ENCODE results near the gene SIX2. TPM values are rescaled to one million over a fixed set of nuclear protein-coding genes. Genes with fewer than 3 reads are reported as not detected.

The SIX2 gene
- total and polyA plus RNA-seq, 2 donors (not counting 3 experiments of a cell fraction or from before 2014, with no cell fraction given), result 0.24 to 0.54 TPM

DNA sequence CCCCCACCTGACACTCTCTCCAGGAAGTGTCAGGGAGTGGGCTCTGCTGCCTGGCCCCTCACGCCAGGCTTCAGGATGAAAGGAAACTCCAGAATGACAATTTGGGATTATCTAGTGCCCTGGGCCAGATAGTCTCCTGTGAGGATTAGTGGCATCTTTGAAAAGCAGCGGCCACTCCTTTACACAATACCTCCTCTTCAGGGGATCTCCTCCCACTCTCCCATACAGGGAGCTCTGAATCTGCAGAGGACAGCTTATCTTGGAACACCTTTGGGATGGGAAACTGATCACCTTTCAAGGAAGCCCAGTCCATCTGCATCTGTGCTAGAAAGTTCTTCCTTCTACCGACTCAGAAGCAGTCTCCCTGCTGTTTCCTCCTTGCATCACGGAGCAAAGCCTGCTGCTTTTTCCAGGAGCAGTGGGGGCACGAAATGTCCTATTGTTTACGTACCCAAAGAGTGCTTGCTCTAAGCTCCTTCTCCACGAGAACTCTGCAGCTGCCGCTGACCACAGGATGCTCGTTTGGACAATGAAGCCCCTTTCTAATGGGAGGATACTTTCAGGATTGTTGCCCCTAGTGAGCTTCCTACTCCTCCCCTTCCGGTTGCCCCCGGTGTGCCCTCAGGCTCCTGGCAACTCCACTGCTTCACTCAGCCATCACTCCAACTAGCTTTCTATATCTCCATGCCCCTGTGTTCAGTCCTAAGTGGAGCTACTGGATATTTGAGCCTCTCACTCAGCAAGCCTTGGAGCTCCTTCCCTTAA lies 36.3 kb downstream of the SIX2 start:
- FAIRE-seq (no peak), DNase-seq (ENCODE audit: low read depth, low spot score) (no peak)
- Histone ChIP-seq H3K9ac (replicated peaks; ENCODE audit: extremely low read depth, insufficient read depth, low read length) (no peak overlapping the region), H3K4me2 (ENCODE audit: insufficient read depth, low read length) (no peak overlapping the region), H3K4me3 (replicated peaks in 1 of 3; ENCODE audit: insufficient read depth in 1 of 3, low read depth in 1 of 3, low read length in 3 of 3) (peak overlapping the region in 1 of 3 experiments; percentile 35), H3K9me1 (replicated peaks; ENCODE audit: control insufficient read depth, extremely low read depth, insufficient read depth, low read length) (no peaks in the 10 kb centered on the region), H4K20me1 (replicated peaks; ENCODE audit: control insufficient read depth, extremely low read depth, insufficient read depth, low read length) (no peaks in the 10 kb centered on the region), H3K9me3 (replicated peaks; ENCODE audit: control insufficient read depth, insufficient read depth, low read length) (no peaks in the 10 kb centered on the region), H3K79me2 (ENCODE audit: control insufficient read depth, insufficient read depth, low read length) (no peaks in the 10 kb centered on the region), H3K27ac (ENCODE audit: insufficient read depth, low read depth, low read length) (no peak overlapping the region), H3K4me1 (ENCODE audit: control insufficient read depth, extremely low read depth, insufficient read depth, low read length) (no peaks in the 10 kb centered on the region), H3K27me3 (ENCODE audit: control insufficient read depth in 2 of 2, insufficient read depth in 2 of 2, low read length in 2 of 2) (peaks cover 2 to 11% of the 10 kb centered on the region in 2 experiments), H3K36me3 (ENCODE audit: control insufficient read depth in 2 of 2, extremely low read depth in 1 of 2, insufficient read depth in 2 of 2, low read length in 2 of 2) (no peaks in the 10 kb centered on the region), H2AFZ (ENCODE audit: low read depth, low read length) (peak overlapping the region; percentile 78)
- ChIA-PET POLR2A (no interaction called here), CTCF (interaction anchor here (1.0 to 4.4 kb wide), 11 partner anchors 8 to 929 kb away, joined by 3 to 38 read pairs (median 5); no protein-coding TSS in a partner anchor)
- intact Hi-C loops (cut with micrococcal nuclease), result no loop called here
- TF ChIP-seq JUN (IDR thresholded peaks at IDR 0.05; ENCODE audit: borderline replicate concordance, insufficient read depth, insufficient read length, low read depth) (no peak), EZH2 (IDR thresholded peaks at IDR 0.05; ENCODE audit: borderline replicate concordance, low read depth, low read length, severe bottlenecking) (no peak), FOS (IDR thresholded peaks at IDR 0.05; ENCODE audit: borderline replicate concordance, insufficient read depth, low read length) (no peak), MYC (IDR thresholded peaks at IDR 0.05; ENCODE audit: low read depth, low read length) (no peak), POLR2AphosphoS5 (IDR thresholded peaks at IDR 0.05; ENCODE audit: insufficient read depth, low read depth, low read length) (no peak), POLR2A (IDR thresholded peaks at IDR 0.05; ENCODE audit: low read depth, low read length) (no peak)
- TF ChIP-seq, protein P1, sequence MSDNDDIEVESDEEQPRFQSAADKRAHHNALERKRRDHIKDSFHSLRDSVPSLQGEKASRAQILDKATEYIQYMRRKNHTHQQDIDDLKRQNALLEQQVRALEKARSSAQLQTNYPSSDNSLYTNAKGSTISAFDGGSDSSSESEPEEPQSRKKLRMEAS (IDR thresholded peaks at IDR 0.05; ENCODE audit: insufficient read depth, insufficient read length), result no peak
- TF ChIP-seq, protein P2, sequence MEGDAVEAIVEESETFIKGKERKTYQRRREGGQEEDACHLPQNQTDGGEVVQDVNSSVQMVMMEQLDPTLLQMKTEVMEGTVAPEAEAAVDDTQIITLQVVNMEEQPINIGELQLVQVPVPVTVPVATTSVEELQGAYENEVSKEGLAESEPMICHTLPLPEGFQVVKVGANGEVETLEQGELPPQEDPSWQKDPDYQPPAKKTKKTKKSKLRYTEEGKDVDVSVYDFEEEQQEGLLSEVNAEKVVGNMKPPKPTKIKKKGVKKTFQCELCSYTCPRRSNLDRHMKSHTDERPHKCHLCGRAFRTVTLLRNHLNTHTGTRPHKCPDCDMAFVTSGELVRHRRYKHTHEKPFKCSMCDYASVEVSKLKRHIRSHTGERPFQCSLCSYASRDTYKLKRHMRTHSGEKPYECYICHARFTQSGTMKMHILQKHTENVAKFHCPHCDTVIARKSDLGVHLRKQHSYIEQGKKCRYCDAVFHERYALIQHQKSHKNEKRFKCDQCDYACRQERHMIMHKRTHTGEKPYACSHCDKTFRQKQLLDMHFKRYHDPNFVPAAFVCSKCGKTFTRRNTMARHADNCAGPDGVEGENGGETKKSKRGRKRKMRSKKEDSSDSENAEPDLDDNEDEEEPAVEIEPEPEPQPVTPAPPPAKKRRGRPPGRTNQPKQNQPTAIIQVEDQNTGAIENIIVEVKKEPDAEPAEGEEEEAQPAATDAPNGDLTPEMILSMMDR (IDR thresholded peaks at IDR 0.05; ENCODE audit: extremely low read depth in 1 of 2, insufficient read depth in 1 of 2, low read depth in 1 of 2, low read length in 2 of 2), result no peak
- dilution Hi-C loops (cut with MboI; ENCODE audit: extremely low pct_ligation_motif_present, low sequenced_read_pairs), result no loop called here
- BruUV-seq (replicated peaks), result no TSS peak

All from endothelial cell of umbilical vein (primary cell).